Transverse colon (tissue), 3 donors: ENCODE measurements around the gene SF3B2.

Experiments
- CTCF ChIP-seq, 5 experiments: fragments of 200-600 bp in 3 of 5; fragments of 450-650 bp in 2 of 5; sonication (generic) in 3 of 5; IDR thresholded peaks; 1 replicate in 2 of 5; 2 replicates in 3 of 5; pipeline ENCODE4 v1.5.1; 2016 to 2017; ENCODE audit warnings: antibody characterized with exemption in 5 of 5, inconsistent platforms in 3 of 5, mild to moderate bottlenecking in 2 of 5, moderate library complexity in 1 of 5
- EP300 ChIP-seq: sonication (generic); formaldehyde crosslinking; IDR thresholded peaks from one replicate; pipeline ENCODE4 v1.6.1; 2017; ENCODE audit warnings: antibody characterized with exemption, low read depth
- POLR2A ChIP-seq: fragments of 450-650 bp; IDR thresholded peaks from one replicate; pipeline ENCODE4 v1.6.1; 2016; ENCODE audit warnings: antibody characterized with exemption, mild to moderate bottlenecking, moderate library complexity

GRCh38 chr11:66051766-66052663, at the start of gene SF3B2:
- TF ChIP-seq CTCF (IDR thresholded peaks at IDR 0.05): no peak
- TF ChIP-seq EP300: no peak
- TF ChIP-seq POLR2A: peak; percentile 77
